ENCODE data around the gene ACSS3.
"Not testable (repeated sequence)": the region's sequence is repeated elsewhere in the genome, so short reads cannot be mapped to it uniquely, and the experiment has no call there.

ACSS3 gene

DNA sequence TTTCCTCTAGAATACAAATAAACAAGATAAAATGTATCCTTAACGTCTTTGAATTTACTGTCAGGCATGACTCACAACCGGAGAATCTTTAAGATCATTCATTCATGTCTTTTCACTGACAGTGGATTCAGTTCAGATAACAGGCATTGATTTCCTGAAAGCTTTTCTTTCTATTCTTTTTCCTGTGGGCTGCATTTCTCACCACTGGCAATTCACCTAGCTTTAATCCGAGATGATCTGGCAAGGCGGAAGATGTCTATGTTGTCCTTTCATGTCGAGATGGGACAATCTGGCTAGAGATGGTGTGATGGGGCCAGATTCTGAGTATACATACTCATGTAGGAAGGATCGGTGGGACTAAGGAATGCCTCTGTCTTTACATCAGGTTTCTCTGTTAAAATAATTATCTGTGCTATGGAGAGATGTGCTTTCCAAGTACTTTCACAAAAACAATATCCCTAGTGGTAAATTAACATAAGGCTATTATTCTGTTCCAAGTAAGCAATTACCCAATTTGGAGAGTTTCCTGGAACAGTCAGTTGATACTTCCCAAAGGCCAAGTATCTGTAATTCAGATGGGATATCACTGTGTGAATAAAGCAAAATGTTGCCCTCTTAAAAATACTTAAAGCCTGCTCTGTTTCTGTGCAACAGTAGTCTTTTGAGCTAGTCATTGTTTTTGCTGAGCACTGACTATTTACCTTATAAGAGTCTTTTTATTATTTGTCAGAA is 17.8 kb downstream of the ACSS3 start:
- FAIRE-seq = no peak

DNA sequence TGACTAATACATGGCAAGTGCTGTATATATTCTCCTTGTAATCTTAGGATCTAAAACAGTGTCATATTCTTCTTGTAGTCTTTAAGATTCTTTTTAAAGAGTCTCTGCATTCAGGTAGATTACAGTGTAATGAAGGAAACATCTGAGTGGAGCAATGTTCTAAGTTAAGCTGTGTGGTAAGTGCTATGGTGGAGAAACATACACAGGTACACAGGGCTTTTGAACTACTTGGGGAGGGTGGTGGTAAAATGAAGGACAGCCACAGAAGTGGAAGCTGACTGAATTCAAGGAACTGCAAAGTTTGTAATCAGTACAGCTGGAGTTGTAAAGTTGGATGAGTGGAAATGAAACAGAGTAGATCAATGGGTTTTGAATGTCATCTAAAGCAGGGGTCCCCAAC is 27.8 kb downstream of the ACSS3 start:
- FAIRE-seq = no peak

- no peak for FAIRE-seq
Measured at GRCh38 chr12:81114226-81114625, 36.3 kb downstream of the ACSS3 start.

DNA sequence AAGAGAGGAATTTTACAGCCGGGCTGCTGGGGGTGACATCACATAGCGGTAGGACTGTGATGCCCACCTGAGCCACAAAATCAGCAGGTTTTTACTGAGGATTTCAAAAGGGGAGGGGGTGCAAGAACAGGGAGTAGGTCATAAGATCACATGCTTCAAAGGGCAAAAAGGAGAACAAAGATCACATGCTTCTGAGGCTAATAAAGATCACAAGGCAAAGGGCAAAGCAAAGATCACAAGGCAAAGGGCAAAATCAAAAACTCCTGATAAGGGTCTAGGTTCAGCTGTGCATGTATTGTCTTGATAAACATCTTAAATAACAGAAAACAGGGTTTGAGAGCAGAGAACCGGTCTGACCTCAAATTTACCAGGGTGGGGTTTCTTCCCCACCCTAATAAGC is 41.2 kb downstream of the ACSS3 start:
- FAIRE-seq = not testable (repeated sequence)

DNA sequence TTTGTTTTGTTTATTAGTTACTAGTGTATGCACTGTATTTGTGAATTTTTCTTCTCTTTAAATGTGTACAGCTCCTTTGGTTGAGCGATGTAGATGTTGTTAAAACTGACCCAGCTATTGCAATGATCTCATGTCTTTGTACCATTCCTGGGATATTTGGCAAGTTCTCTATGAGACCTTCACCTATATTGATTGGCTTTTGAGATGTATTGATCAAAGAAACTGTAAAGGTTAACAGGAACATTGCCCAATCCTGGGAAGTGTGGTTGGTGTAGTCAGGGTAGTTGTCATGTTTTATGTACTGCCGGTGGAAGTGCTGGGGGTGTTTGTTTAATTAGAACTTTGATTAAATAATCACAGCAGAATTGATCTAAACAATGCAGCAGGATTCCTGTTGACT is 43.1 kb downstream of the ACSS3 start:
- FAIRE-seq = no peak

- no peak for FAIRE-seq
Measured at GRCh38 chr12:81123611-81124010, 45.7 kb downstream of the ACSS3 start.

- no peak for FAIRE-seq
Measured at GRCh38 chr12:81125691-81126090, 47.8 kb downstream of the ACSS3 start.

- FAIRE-seq = peak; percentile 63
Measured at GRCh38 chr12:81128930-81129554, 51.2 kb downstream of the ACSS3 start.

GRCh38 chr12:81136519-81136918 is 58.6 kb downstream of the ACSS3 start:
- FAIRE-seq = no peak

GRCh38 chr12:81137801-81138200 is 59.9 kb downstream of the ACSS3 start:
- no peak for FAIRE-seq

DNA sequence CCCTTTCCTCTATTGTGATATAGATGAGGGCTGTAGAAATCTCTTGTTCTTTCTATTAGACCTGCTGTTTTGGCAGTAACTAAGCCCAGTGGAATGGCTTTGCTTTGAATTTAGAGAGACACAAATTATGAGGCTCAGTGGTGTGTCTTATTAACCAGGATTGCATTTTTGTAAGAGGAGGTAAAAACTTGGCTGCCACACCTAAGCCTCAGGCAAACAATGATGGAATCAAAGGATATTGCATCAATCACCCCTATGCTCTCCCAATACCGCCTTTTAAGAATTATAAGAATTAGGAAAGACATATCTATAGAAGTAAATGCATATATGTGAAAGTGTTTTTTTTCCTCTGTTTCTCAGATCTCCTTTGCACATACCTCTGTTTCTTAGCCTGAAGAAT is 63.3 kb downstream of the ACSS3 start:
- no peak for FAIRE-seq

DNA sequence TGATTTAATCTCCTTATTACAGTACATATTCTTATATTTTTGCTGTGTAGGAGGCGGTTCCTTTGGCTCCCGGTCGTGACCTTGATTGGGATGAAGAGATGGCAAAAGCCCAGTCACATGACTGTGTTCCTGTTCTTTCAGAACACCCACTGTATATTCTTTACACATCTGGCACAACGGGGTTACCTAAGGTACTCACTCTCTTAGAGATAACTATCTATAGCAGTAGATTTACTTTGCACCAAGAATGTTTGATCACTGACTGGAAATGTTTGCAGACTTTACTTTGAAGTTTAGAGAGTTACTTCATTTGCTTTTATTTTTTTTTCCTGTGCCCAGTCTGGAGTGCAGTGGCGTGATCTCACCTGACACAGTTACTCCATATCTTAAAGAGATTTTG is 65.2 kb downstream of the ACSS3 start:
- no peak for FAIRE-seq

GRCh38 chr12:81146228-81147225 is 68.6 kb downstream of the ACSS3 start:
- FAIRE-seq = no peak

GRCh38 chr12:81147292-81147919 is 69.5 kb downstream of the ACSS3 start:
- no peak for FAIRE-seq

DNA sequence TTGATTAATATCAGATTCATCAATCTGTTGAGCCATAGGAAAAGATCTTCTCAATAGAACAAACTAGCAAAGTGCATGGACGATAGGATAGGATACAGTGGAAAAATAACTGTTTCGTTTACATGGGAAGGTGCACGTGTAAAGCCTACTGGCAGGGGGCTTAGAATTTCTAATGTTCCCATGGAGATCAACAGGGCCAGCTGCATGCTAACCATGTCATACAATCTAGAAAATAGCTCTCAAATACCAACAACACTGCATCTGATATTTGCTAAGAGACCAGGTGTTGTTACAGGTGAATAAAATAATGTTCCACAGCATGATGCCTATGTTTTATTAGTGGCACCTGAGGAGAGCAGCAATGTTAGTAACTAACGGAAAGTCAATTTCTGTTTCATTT is 72.5 kb downstream of the ACSS3 start:
- FAIRE-seq = no peak

DNA sequence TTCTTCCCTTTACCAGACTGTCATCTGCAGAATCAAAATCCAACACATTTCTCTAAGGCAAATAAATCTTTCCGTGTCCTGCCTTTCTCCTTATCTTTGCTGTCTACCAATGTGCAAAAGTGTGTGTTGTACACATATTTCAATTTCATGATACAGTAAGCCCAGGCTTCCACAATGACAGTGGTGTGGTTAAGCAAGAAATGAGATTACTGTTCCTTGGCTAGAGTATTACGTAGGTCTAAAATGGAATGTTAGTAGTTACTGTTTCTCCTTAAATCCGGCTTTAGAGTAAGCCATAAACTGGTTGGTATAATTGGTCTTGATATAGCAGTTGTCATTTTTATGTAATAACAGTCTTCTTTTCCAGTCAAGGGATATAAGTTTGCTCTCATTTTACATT is 82.0 kb downstream of the ACSS3 start:
- FAIRE-seq = no peak

GRCh38 chr12:81161680-81162079 is 83.8 kb downstream of the ACSS3 start:
- no peak for FAIRE-seq

DNA sequence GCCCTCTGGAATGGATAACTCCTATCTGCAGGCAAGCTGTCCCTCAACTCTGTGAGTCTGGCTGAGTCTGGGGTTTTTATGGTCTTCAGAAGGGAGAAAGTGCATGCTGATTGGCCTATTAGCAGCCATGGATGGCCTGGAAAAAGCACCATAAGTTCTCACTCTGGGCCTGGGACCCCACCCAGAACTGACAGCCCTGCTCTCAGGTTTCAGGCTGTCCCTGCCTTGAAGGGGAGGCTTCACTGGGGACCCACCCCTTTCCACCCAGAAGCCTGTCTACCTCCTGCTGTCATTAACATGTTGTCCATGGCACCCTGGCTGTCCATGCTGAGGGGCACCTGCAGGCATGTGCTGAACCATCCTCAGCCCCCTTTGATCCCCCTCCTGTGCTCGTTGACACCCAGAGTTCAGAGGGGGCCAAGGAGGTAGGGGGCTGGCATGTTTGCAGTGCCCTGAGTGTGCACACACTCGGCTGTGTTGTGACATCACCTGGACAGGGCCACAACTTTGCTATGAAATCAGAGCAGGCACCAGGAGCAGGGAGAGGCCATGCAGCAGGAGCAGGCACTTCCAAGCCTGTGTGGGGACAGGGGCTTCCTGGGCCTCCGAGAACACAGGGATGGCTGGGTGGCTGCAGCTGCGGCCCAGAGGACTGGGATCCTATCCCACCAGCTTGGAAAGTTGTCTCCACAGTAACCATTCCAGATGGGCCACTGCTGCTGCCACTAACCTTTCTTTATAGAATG is 84.7 kb downstream of the ACSS3 start:
- no peak for FAIRE-seq

GRCh38 chr12:81164827-81165226 is 86.9 kb downstream of the ACSS3 start:
- no peak for FAIRE-seq

- no peak for FAIRE-seq
Measured at GRCh38 chr12:81166790-81167189, 88.9 kb downstream of the ACSS3 start.

GRCh38 chr12:81167694-81168093 is 89.8 kb downstream of the ACSS3 start:
- FAIRE-seq = no peak

- FAIRE-seq = no peak
Measured at GRCh38 chr12:81168445-81168844, 90.6 kb downstream of the ACSS3 start.

Data from A204.1 (cell line).